Renal pelvis (tissue), 4 donors: ENCODE results near the gene GALNT10. TPM values are rescaled to one million over a fixed set of nuclear protein-coding genes. Genes with fewer than 3 reads are reported as not detected.

ENCODE experiments used
- DNase-seq: peaks from one replicate; pipeline ENCODE4 v3.0.0-alpha.2; 2013
- polyA plus RNA-seq, 3 donors: library from polyadenylated mRNA; unstranded; fragments of 120-200 nt; gene quantifications; one replicate each; pipeline ENCODE4 v1.2.1, GENCODE V29; 2013; ENCODE audit not compliant: insufficient read length in 3 of 3

GALNT10 gene
- polyA plus RNA-seq, 3 donors: 24.3 to 28.7 (median 26.6) TPM

DNA sequence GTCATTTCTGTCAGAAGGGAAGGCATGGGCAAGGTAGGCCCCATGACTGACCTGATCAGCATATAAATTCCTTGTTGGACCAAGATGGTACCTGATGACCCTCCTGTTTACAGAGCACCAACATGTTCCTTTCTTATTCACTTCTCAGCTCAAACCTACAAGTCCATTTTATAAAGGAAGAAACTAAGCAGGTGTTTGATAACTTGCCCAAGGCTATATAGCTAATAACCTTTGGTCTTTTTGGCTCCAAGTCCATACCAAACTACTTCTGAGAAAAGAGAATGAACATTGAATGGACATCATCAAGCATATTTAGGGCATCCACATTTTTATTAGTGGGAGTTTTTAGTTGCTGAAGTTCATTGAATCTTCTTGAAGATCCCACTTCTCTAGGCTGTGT, 125.2 kb downstream of the GALNT10 start:
- DNase-seq: no peak

- no peak for DNase-seq
Observed at GRCh38 chr5:154316223-154316935, 125.8 kb downstream of the GALNT10 start.

DNA sequence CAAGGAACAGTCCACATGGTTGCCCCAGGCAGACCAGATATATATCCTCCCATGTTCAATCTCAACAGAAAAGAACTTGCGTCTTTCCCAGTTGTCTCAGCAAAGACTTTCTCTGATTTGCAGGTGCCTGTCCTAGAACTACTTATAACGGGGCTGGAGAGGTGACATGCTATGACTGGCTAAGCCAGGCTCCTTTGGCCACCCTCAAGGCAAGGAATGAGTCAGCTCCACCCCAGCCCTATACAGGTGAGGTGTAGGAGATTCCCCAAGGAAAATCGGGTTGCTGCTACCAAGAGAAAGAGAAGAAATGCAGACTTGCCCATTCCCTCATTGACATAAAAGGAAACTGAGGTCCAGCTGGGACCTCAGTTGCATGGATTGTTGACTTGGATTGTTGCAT, 127.4 kb downstream of the GALNT10 start:
- DNase-seq: no peak

DNA sequence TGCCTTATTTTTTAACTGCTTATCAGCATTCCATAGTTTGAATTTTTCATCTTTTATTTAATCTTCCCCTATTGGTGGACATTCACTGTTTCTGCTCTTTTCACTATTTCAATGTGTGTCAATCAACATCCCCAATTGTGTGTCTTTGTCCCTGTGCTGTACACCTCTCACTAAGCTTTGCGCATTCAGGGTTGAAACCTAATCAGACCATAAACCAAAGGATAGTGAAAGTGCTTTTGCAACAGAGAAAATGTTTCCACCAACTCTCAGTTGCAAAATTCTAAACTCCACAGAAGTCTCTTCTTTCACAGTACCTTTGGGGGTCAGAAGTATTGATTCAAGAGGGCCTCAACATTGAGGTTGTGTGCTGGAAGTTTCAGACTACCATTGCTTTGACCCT, 128.2 kb downstream of the GALNT10 start:
- DNase-seq: no peak

- no peak for DNase-seq
Observed at GRCh38 chr5:154319736-154320135, 129.2 kb downstream of the GALNT10 start.

DNA sequence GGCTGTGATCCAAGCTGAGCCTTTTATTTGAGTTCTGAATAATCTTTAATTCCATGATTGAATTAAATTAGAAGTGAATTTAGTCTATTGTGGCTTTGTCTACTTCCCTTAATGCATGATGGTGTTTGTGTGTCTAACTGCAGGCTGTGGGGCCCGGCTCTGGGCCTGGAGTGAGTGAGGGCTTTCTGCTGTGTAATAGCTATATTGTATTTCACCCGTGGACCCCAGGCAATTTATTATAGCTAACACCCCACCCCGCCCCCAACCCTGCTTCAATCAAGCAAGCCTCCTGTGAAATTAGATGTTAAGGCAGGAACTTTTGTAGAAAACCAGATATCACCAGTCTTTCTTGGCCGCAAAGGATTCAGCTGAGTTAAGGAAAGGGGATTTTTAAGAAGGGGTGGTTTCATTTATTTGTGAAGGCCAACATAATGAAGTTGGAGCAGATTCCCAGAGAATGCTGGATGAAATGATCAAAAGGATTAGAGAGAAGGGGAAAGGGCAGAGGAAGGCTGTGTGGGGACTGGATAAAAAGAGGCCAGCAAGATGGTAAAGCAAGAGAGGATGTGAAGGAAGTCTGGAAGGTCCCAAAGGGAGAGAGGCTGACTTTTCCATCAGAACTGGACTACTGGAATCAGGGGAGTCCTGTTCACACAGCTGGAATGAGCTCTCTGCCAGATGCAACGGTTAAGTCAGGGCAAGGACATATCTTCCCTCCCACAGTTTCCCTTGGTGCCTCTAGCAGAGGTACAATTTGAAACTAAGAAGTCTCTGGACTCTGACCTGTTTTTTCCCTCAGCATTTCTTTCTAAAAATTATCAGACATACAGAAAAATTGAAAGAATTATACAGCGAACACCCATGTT, 129.9 kb downstream of the GALNT10 start:
- DNase-seq: peak; percentile 60

GRCh38 chr5:154321546-154321945, 131.0 kb downstream of the GALNT10 start:
- no peak for DNase-seq

GRCh38 chr5:154324033-154324432, 133.5 kb downstream of the GALNT10 start:
- no peak for DNase-seq

DNA sequence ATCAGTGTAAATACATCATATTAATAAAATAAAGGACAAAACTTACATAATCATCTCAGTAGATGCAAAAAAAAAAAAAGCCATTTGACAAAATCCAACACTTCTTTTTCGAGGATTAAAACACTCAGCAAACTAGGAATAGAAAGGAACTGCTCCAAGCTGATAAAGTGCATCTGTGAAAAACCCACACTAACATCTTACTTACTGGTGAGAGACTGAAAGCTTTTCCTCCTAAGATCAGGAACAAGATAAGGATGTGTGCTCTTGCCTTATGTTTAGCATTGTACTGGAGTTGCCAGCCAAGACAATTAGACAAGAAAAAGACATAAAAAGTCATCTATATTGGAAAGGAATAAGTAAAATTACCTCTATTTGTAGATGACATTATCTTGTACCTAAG, 135.0 kb downstream of the GALNT10 start:
- no peak for DNase-seq

DNA sequence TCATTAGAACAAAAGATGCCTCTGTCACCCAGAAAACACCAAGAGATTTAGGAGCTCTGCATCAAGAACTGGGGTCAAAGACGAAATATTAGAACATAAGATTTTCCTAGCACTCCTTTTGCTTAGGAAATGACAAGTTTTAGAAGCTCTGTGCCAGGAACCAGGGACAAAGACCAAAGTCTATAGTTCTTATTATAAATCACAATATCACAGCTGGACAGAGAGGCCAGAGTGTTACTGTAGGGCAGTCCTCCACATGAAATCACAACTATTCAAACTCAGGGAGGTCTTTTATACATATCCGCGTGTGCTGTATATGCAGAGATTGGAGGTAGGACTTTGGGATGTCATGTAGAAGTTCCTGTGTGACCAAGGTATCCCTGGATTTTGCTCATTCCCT, 138.5 kb downstream of the GALNT10 start:
- no peak for DNase-seq

DNA sequence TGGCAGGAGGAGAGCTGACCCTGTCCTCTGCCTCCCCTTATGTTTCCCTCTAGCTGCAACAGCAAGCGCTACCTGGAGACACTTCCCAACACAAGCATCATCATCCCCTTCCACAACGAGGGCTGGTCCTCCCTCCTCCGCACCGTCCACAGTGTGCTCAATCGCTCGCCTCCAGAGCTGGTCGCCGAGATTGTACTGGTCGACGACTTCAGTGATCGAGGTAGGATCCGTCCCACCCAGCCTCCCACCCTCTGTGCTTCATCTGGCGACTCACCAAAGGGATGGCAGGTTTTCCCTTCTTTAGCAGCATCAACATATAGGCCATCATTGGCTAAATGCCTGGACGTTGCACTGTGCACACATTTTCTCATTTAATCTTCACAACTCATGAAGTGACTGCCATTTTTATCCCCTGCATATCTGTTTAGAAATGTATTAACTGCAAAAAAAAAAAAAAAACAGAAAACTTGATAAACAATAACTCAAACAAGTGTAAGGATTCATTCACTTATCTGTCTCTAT, 139.0 kb downstream of the GALNT10 start:
- DNase-seq: no peak

GRCh38 chr5:154330097-154330667, 139.6 kb downstream of the GALNT10 start:
- no peak for DNase-seq

- no peak for DNase-seq
Observed at GRCh38 chr5:154331232-154331631, 140.7 kb downstream of the GALNT10 start.

GRCh38 chr5:154331924-154332323, 141.4 kb downstream of the GALNT10 start:
- no peak for DNase-seq

- no peak for DNase-seq
Observed at GRCh38 chr5:154332451-154332850, 141.9 kb downstream of the GALNT10 start.

DNA sequence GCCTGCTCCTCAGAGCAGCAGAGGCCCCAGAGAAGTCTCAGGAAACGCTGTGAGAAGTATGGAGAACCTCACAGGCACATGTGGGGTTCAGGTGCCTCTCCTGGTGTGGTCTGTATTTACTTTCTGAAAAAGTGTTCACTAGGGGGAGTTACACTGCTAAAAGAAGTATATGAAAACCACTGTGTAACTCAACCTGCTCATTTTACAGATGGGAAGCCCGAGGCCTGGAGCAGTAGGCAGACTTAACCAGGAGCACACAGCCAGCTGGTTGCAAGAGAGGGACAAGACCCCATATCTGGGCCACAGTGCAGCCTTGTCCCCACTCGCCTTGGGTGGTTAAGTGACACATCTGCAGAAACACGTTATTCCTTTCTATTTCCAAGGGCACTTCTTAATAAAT, 142.5 kb downstream of the GALNT10 start:
- no peak for DNase-seq

GRCh38 chr5:154334406-154335064, 144.0 kb downstream of the GALNT10 start:
- DNase-seq: no peak

DNA sequence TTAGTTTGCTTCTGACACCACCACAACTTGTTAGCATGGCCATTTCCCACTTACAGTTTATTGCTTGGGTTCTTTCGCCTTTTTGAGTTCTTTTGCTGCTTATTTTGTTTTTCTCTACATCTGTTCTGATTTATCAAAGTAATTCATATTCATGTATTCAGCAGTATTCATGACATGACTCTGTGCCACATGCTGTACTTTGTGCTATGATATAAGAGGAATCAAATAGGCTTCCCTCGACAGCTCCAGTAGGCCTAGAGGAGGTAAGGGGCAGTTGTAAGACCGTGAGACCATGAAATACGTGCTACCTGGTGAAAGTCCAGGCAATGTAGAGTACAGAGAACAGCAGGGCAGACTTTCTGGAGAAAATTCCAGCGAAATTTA, 144.5 kb downstream of the GALNT10 start:
- DNase-seq: no peak

- no peak for DNase-seq
Observed at GRCh38 chr5:154341620-154342019, 151.1 kb downstream of the GALNT10 start.

DNA sequence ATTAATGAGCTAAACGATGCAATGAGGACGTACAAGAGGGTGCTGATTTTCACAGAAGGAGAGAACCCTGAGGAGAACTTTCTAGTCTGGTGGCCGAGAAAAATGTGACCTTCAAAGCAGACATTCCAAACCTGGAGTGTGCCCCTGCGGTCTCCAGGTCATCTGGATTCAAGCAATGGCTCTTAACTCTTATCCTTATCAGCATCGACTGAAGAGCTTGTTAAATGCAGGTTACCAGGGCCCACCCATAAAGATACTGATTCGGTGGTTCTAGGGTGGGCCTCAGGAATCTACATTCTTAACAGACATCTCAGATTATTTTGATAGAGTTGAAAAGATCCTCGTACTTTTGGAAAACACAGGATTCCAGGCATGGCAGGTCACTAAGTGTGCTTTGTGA, 151.7 kb downstream of the GALNT10 start:
- DNase-seq: no peak

DNA sequence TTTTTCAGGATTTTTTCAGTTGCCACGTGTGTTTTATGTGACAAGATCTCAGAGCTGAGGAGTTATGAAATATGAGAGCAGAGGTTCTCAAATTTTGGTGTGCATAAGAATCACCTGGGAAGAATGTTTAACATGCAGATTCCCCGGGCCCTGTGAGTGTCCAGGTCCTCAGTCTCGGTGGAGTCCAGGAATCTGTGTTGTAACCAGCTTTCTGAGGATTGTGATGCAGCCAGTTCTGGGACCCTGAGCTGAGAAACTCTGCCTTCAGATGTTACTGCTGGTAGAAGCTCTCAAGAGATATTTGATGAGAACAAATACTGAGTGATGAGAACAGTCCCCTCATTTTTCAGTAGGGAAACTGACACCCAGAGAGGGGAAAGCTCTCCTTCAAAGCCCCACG, 152.4 kb downstream of the GALNT10 start:
- DNase-seq: no peak

DNA sequence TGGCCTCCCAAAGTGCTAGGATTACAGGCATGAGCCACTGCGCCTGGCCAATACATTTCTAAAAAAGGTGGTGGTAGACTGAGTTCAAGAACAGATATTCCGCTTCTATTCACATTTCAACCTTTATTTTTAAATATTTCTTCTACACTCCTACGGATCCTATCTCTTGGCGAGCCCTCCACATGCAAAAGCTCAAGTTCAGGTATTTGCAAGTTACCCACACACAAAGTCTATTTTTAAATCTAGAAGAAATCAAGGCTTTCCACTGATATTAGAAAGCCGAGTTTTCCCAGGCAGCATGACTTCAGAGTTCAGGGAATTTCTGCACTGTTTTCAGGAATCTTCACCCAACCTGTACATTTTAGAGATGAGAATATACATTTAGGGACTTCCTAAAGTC, 153.9 kb downstream of the GALNT10 start:
- no peak for DNase-seq
